Brain microvascular endothelial cell (primary cell): ENCODE results near the gene TEC.

Experiments
- DNase-seq: peaks from one replicate; pipeline ENCODE4 v3.0.0-alpha.2; 2020
- H3K27ac ChIP-seq: fragments of 250-450 bp; sonication (Bioruptor Pico); 2 replicates; pipeline ENCODE4 v1.5.1; 2020; ENCODE audit warnings: mild to moderate bottlenecking, moderate library complexity
- H3K27me3 ChIP-seq: fragments of 250-450 bp; sonication (Bioruptor Pico); replicated peaks from 2 replicates; pipeline ENCODE4 v1.5.1; 2020; ENCODE audit warnings: mild to moderate bottlenecking
- H3K36me3 ChIP-seq: fragments of 250-450 bp; sonication (Bioruptor Pico); replicated peaks from 2 replicates; pipeline ENCODE4 v1.5.1; 2020; ENCODE audit warnings: mild to moderate bottlenecking
- H3K4me3 ChIP-seq: 2 replicates; pipeline ENCODE4 v1.5.1; 2011; ENCODE audit warnings: low read depth, mild to moderate bottlenecking, control low read depth, low read length, moderate library complexity
- CTCF ChIP-seq: IDR thresholded peaks from 2 replicates; pipeline ENCODE4 v1.5.1; 2011; ENCODE audit warnings: low read depth, mild to moderate bottlenecking, moderate library complexity, low read length, control low read depth, inconsistent platforms; ENCODE audit errors: missing control alignments
- in situ Hi-C: cut with HindIII; loops from 2 replicates; pipeline ENCODE4 v1.10.0; 2017; ENCODE audit warnings: low sequenced_read_pairs, low pct_ligation_motif_present

TEC gene

DNA sequence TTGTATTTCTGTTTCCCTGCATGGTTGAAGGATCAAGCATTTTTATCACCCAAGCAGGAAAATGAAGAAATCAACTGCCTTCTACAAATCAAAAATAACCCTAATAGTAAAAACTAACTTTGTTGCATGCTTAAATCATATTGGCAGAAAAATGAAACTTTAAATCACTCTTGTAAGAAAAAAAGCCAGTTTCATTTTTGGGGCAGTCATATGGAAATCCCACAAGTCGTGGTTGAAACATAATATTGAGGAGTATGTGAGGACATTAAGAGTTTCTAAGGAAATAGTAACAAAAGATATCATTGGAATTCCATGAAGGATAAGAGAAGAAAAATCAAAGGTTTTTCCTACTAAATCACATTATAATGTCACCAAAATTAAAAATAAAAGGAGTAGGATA is 8.4 kb downstream of the TEC start:
- no peaks in the 10 kb centered on the region for H3K36me3 ChIP-seq
- no peak for DNase-seq
- H3K4me3 ChIP-seq, result no peak overlapping the region
- in situ Hi-C loops, result no loop called here
- H3K27me3 ChIP-seq, result no peaks in the 10 kb centered on the region
- TF ChIP-seq CTCF, result no peak
- no peak overlapping the region for H3K27ac ChIP-seq

- no peaks in the 10 kb centered on the region for H3K27me3 ChIP-seq
- DNase-seq, result no peak
- no peak for TF ChIP-seq CTCF
- in situ Hi-C loops, result no loop called here
- H3K4me3 ChIP-seq, result no peak overlapping the region
- H3K36me3 ChIP-seq, result no peaks in the 10 kb centered on the region
- no peak overlapping the region for H3K27ac ChIP-seq
Observed at GRCh38 chr4:48259748-48260147, 9.9 kb downstream of the TEC start.

DNA sequence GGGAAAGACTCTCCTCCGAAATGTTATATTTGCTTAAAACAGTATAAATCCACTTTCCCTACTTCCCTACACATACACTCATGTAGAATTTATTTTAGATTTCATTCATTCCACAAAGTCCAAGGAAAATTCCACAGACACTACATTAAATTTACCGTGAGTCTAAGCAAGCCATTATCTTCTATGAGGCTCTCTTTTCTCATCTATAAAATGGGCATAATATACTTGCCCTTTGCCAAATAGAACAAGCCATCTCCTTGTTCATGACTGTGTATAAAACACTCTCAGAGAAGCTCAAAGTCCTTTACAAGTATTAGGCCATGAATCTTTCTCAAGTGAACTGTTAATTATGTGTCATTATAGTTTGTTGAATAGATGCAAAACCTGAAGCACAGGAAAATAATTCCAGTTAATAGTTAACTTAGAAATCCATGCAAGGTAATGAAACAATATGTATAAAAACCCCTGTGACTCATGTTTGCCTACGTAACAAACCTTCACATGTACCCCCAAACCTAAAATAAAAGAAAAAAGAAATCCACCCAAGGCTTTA is 10.7 kb downstream of the TEC start:
- no peak for TF ChIP-seq CTCF
- in situ Hi-C loops, result no loop called here
- H3K4me3 ChIP-seq, result no peak overlapping the region

DNA sequence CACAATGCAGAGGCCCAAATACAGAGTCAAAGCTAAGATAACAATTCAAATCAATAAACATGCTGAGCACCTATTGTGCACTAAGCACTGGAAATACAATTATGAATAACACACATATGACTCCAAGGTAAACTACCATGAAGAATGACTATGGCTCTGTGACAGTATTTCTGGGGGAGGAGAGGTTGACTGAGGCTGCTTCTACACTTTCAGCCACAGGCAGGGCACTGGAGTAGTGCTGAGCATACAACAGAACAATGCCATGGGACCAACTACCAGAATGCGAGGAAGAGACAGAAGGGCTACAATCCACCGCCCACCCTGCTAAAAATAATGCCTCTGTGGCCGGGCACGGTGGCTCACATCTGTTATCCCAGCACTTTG is 13.7 kb downstream of the TEC start:
- in situ Hi-C loops, result no loop called here
- no peak for DNase-seq
- H3K4me3 ChIP-seq, result no peak overlapping the region
- H3K27ac ChIP-seq, result no peak overlapping the region
- no peak for TF ChIP-seq CTCF
- H3K27me3 ChIP-seq, result no peaks in the 10 kb centered on the region
- H3K36me3 ChIP-seq, result no peaks in the 10 kb centered on the region

More for the DNA sequence above, 10.7 kb downstream of the TEC start:
- no peak for DNase-seq
- Histone ChIP-seq H3K27me3 (no peaks in the 10 kb centered on the region), H3K27ac (no peak overlapping the region), H3K36me3 (no peaks in the 10 kb centered on the region)

- H3K27me3 ChIP-seq, result no peaks in the 10 kb centered on the region
- H3K4me3 ChIP-seq, result no peak overlapping the region
- in situ Hi-C loops, result no loop called here
- no peaks in the 10 kb centered on the region for H3K36me3 ChIP-seq
- TF ChIP-seq CTCF, result no peak
- no peak for DNase-seq
- no peak overlapping the region for H3K27ac ChIP-seq
Observed at GRCh38 chr4:48255072-48255958, 14.3 kb downstream of the TEC start.
